ENCODE data around the gene FLVCR1.

- TF ChIP-seq, protein P1, sequence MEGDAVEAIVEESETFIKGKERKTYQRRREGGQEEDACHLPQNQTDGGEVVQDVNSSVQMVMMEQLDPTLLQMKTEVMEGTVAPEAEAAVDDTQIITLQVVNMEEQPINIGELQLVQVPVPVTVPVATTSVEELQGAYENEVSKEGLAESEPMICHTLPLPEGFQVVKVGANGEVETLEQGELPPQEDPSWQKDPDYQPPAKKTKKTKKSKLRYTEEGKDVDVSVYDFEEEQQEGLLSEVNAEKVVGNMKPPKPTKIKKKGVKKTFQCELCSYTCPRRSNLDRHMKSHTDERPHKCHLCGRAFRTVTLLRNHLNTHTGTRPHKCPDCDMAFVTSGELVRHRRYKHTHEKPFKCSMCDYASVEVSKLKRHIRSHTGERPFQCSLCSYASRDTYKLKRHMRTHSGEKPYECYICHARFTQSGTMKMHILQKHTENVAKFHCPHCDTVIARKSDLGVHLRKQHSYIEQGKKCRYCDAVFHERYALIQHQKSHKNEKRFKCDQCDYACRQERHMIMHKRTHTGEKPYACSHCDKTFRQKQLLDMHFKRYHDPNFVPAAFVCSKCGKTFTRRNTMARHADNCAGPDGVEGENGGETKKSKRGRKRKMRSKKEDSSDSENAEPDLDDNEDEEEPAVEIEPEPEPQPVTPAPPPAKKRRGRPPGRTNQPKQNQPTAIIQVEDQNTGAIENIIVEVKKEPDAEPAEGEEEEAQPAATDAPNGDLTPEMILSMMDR (IDR thresholded peaks at IDR 0.05): no peak
- TF ChIP-seq POLR2A (IDR thresholded peaks at IDR 0.05) (no peak), EP300 (IDR thresholded peaks at IDR 0.05) (no peak)
Observed at GRCh38 chr1:212945463-212946160, 87.5 kb downstream of the FLVCR1 start.

All from ovary (tissue), 3 donors.